OCI-LY3 (cell line): Measurements from ENCODE around the gene DNAJC5.

Source experiments
- H2AFZ ChIP-seq: fragments of 200-600, 300-600 bp; shearing (Covaris generic); 2 replicates; pipeline ENCODE4 v1.6.0; 2014; ENCODE audit warnings: antibody characterized with exemption, low read depth, low read length
- H3K27ac ChIP-seq: fragments of 200-600, 300-600 bp; sonication (generic); 2 replicates; pipeline ENCODE4 v1.5.1; 2014; ENCODE audit warnings: mild to moderate bottlenecking, low read length, moderate library complexity, mixed read lengths
- H3K27me3 ChIP-seq: fragments of 200-600, 300-600 bp; sonication (generic); 2 replicates; pipeline ENCODE4 v1.6.1; 2014; ENCODE audit warnings: low read depth, low read length, mixed read lengths
- H3K36me3 ChIP-seq: fragments of 200-600, 300-600 bp; sonication (generic); replicated peaks from 2 replicates; pipeline ENCODE3; 2014; ENCODE audit warnings: low read depth, low read length, mixed read lengths
- H3K4me1 ChIP-seq: fragments of 300-600, 200-600 bp; sonication (generic); 2 replicates; pipeline ENCODE4 v1.6.1; 2014; ENCODE audit warnings: low read length, mixed read lengths
- H3K4me2 ChIP-seq: fragments of 200-600, 300-600 bp; sonication (generic); 2 replicates; pipeline ENCODE4 v1.6.1; 2014; ENCODE audit warnings: low read length, mixed read lengths
- H3K4me3 ChIP-seq: fragments of 300-600, 200-600 bp; sonication (generic); 2 replicates; pipeline ENCODE4 v1.5.1; 2014; ENCODE audit warnings: antibody characterized with exemption, mild to moderate bottlenecking, low read length, moderate library complexity
- H3K79me2 ChIP-seq: fragments of 300-600, 200-600 bp; shearing (Covaris generic); 2 replicates; pipeline ENCODE4 v1.6.1; 2014; ENCODE audit warnings: mild to moderate bottlenecking, low read length, mixed read lengths
- H3K9ac ChIP-seq: fragments of 300-600, 200-600 bp; shearing (Covaris generic); 2 replicates; pipeline ENCODE4 v1.6.0; 2014; ENCODE audit warnings: mild to moderate bottlenecking, low read length, moderate library complexity
- H3K9me3 ChIP-seq: fragments of 200-600, 300-600 bp; shearing (Covaris generic); 2 replicates; pipeline ENCODE4 v1.6.1; 2014; ENCODE audit warnings: low read length, mixed read lengths; ENCODE audit not compliant: insufficient read depth
- H4K20me1 ChIP-seq: fragments of 200-600, 300-600 bp; sonication (generic); 2 replicates; pipeline ENCODE4 v1.6.1; 2016; ENCODE audit warnings: low read length, mixed read lengths; ENCODE audit not compliant: insufficient read depth
- EZH2phosphoT487 ChIP-seq: fragments of 200-600 bp; shearing (Covaris generic); IDR thresholded peaks from 2 replicates; pipeline ENCODE4 v1.6.1; 2018; ENCODE audit warnings: antibody characterized with exemption, mixed run types, low read depth
- TF ChIP-seq, protein P1 (sequence below): fragments of 200-600, 300-600 bp; sonication (generic); IDR thresholded peaks from 2 replicates; pipeline ENCODE4 v1.5.1; 2014; ENCODE audit warnings: antibody characterized with exemption, low read length, low read depth

The DNAJC5 gene

DNA sequence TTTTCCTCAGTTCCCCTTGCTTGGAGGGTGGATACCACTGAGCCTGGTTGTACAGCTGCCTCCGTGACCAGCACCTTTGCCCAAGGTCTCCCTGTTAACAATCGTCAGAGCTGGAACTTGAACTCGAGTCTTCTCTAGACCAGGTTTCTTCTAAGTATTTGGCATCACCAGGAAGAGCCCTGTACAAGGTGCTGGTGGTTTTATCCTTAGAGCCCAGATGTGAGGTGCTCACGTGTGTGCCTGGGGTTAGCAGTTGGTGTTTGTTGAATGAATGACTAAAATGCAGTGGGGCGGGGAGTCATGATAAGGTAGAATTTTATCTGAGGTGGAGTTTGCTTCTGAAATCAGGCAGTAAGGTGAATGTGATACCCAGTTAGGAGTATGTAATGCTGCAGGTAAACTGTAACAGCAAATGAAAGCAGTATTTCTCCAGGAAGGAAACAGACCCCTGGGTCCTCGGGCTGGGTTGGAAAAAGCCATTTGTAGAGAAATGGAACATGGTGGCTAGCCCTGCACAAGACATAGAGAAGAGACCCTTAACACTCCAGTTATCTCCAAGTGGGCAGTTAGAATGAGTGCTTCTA, 3.1 kb downstream of the DNAJC5 start:
- no peak overlapping the region for H3K4me2 ChIP-seq
- no peaks in the 10 kb centered on the region for H3K27me3 ChIP-seq
- H3K9ac ChIP-seq, result no peak overlapping the region
- H4K20me1 ChIP-seq, result peaks cover 54% of the 10 kb centered on the region
- H3K9me3 ChIP-seq, result no peaks in the 10 kb centered on the region
- H3K4me1 ChIP-seq, result peaks cover 8% of the 10 kb centered on the region
- TF ChIP-seq EZH2phosphoT487, result no peak
- TF ChIP-seq, protein P1, sequence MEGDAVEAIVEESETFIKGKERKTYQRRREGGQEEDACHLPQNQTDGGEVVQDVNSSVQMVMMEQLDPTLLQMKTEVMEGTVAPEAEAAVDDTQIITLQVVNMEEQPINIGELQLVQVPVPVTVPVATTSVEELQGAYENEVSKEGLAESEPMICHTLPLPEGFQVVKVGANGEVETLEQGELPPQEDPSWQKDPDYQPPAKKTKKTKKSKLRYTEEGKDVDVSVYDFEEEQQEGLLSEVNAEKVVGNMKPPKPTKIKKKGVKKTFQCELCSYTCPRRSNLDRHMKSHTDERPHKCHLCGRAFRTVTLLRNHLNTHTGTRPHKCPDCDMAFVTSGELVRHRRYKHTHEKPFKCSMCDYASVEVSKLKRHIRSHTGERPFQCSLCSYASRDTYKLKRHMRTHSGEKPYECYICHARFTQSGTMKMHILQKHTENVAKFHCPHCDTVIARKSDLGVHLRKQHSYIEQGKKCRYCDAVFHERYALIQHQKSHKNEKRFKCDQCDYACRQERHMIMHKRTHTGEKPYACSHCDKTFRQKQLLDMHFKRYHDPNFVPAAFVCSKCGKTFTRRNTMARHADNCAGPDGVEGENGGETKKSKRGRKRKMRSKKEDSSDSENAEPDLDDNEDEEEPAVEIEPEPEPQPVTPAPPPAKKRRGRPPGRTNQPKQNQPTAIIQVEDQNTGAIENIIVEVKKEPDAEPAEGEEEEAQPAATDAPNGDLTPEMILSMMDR, result no peak
- no peak overlapping the region for H2AFZ ChIP-seq
- peaks cover 18% of the 10 kb centered on the region for H3K36me3 ChIP-seq
- H3K27ac ChIP-seq, result no peak overlapping the region
- peaks cover 77% of the 10 kb centered on the region for H3K79me2 ChIP-seq
- no peak overlapping the region for H3K4me3 ChIP-seq

DNA sequence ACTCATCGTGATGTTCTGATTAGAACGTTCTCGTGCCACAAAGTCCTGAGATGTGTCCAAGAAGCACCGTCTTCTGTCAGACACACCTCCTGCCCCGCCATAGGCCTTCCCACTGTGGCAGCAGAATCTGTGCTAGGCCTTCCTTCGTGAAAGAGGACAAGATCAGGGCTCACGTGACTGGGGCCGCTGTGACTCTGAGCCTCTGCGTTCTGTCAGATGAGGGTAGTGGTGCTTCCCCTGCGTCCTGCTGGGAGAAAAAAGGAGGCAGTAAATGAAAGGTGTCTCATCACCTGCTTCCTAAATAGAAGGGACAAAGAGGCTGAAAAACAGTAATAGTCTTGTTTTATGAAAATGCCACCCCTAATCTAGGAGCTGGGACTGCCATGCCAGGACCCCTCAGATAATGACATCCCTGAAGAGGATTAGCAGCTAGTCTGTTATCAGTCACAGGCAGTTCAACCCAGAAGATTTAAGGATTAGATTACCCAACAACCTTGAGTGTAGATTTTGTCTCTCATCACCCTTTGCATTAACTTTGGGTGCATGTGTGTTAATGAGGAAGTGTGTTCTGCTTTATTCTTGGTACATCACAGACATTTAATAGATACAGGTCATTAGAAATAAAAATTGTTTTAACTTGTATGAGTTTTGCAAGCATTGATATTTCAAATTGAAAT, 4.1 kb downstream of the DNAJC5 start:
- H2AFZ ChIP-seq, result no peak overlapping the region
- no peak overlapping the region for H3K27ac ChIP-seq
- peaks cover 62% of the 10 kb centered on the region for H4K20me1 ChIP-seq
- H3K79me2 ChIP-seq, result peaks cover 87% of the 10 kb centered on the region
- H3K9me3 ChIP-seq, result no peaks in the 10 kb centered on the region
- H3K27me3 ChIP-seq, result no peaks in the 10 kb centered on the region
- H3K9ac ChIP-seq, result no peak overlapping the region
- no peak overlapping the region for H3K4me2 ChIP-seq
- H3K4me3 ChIP-seq, result no peak overlapping the region
- peaks cover 18% of the 10 kb centered on the region for H3K36me3 ChIP-seq
- peaks cover 8% of the 10 kb centered on the region for H3K4me1 ChIP-seq
- TF ChIP-seq EZH2phosphoT487, result no peak
- TF ChIP-seq, protein P1, result no peak

DNA sequence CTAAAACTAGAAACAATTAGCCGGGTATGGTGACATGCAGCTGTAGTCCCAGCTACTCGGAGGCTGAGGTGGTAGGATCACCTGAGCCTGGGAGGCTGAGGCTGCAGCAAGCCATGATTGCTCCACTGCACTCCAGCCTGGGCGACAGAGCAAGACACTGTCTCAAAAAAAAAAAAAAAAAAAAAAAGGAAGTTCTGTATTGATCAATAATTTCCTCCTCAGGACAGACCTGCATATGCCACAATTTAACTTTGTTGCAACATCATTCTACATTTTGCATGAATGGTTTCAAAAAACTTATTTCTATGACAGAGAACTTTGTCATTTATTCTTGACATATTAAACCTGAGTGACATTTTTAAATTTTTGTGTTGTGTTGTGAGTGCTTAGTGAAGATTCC, 5.5 kb downstream of the DNAJC5 start:
- no peak overlapping the region for H2AFZ ChIP-seq
- H3K4me1 ChIP-seq, result peaks cover 8% of the 10 kb centered on the region
- peaks cover 18% of the 10 kb centered on the region for H3K36me3 ChIP-seq
- TF ChIP-seq, protein P1, result no peak
- no peak for TF ChIP-seq EZH2phosphoT487
- no peaks in the 10 kb centered on the region for H3K9me3 ChIP-seq
- H3K27ac ChIP-seq, result no peak overlapping the region
- H4K20me1 ChIP-seq, result peaks cover 71% of the 10 kb centered on the region
- no peak overlapping the region for H3K4me2 ChIP-seq
- H3K9ac ChIP-seq, result no peak overlapping the region
- H3K79me2 ChIP-seq, result peaks cover 99% of the 10 kb centered on the region
- H3K27me3 ChIP-seq, result no peaks in the 10 kb centered on the region
- no peak overlapping the region for H3K4me3 ChIP-seq

DNA sequence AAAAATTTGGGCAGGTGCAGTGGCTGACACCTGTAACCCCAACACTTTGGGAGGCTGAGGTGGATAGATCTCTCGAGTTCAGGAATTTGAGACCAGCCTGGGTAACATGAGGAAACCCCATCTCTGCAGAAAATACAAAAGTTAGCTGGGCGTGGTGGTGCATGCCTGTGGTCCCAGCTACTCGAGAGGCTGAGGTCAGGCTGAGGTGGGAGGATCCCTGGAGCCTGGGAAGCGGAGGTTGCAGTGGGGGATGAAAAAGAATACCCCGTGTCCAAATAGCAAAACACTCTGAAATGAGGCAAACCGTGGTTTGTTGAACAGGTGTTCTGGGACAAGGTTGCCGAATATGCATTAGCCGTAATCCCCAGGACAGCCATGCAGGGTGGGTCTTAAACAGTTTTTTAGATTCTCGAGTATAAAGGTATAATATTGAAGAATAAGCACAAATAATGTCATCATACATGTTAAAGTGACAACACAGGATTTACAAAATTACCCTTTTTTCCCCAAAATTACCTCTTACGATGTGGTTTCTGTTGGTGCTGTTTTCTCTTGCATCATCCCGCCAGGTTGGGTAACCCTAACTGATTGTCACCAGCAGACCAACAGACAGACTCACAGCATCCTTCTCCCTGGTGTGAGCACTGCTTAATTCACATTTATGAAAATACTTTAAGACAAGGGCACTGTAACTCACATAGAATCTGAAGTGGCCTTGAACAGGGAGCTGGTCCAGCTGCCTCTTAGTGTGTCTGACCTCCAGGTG, 9.1 kb downstream of the DNAJC5 start:
- TF ChIP-seq, protein P1, result no peak
- TF ChIP-seq EZH2phosphoT487, result no peak
- Histone ChIP-seq H2AFZ (no peak overlapping the region), H3K27ac (no peak overlapping the region), H4K20me1 (peaks cover 57% of the 10 kb centered on the region), H3K4me1 (no peaks in the 10 kb centered on the region), H3K9me3 (no peaks in the 10 kb centered on the region), H3K4me2 (no peak overlapping the region), H3K79me2 (peaks cover 98% of the 10 kb centered on the region), H3K9ac (no peak overlapping the region), H3K4me3 (no peak overlapping the region), H3K36me3 (peaks cover 6% of the 10 kb centered on the region), H3K27me3 (no peaks in the 10 kb centered on the region)
